CD4-positive, alpha-beta T cell treated with Interferon alpha-2 for 1 hour (primary cell): ENCODE data around the gene CBX1.
A peak's percentile ranks its signal among the peaks of the same experiment; 100 is the strongest.
"Not testable (repeated sequence)": the region's sequence is repeated elsewhere in the genome, so short reads cannot be mapped to it uniquely, and the experiment has no call there.

Experiments
- DNase-seq, 2 donors: peaks; one replicate each; pipeline ENCODE4 v3.0.0-alpha.2; 2020 to 2022

The CBX1 gene

DNA sequence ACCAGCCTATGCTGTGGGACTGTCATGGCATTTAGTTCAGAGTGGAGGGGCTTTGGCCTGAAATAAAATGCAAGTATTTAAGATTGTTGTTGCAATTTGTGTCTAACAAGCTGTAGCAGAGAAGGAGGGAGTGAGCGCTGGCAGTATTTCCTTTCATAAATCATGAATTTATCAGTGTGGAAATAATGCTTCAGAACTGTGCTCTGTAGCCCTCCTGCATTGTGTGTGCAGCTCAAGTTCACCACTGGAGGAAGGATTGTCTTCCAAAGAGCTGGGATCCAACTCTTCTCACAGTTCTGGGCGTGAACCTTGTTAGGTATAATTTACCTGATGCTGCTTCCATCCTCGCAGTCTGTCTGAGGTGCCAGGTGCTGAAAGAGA is 21.4 kb upstream of the CBX1 start:
- DNase-seq, result no peak

- no peak for DNase-seq
Measured at GRCh38 chr17:48121923-48122664, 20.8 kb upstream of the CBX1 start.

DNA sequence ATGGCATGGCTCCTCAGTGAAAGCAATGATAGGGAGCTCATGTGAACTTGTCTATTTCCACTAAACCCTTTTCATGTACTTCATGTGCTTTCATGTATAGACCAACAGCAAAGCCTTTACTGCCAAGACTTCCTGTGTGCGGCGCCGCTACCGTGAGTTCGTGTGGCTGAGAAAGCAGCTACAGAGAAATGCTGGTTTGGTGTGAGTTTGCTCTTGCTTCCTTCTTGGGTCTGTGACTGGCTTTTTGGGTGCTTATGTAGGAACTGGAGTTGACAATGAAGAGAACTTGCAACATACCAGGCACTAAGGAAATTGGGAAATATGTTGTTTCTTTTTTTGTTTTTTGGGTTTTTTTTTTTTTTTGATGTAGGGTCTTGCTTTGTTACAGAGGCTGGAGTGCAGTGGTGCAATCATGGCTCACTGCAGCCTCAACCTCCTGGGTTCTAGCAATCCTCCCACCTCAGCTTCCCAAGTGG is 12.0 kb upstream of the CBX1 start:
- DNase-seq, result peak; percentile 55 to 67

GRCh38 chr17:48111937-48112241 is 10.6 kb upstream of the CBX1 start:
- no peak for DNase-seq

GRCh38 chr17:48110761-48111160 is 9.5 kb upstream of the CBX1 start:
- no peak for DNase-seq

DNA sequence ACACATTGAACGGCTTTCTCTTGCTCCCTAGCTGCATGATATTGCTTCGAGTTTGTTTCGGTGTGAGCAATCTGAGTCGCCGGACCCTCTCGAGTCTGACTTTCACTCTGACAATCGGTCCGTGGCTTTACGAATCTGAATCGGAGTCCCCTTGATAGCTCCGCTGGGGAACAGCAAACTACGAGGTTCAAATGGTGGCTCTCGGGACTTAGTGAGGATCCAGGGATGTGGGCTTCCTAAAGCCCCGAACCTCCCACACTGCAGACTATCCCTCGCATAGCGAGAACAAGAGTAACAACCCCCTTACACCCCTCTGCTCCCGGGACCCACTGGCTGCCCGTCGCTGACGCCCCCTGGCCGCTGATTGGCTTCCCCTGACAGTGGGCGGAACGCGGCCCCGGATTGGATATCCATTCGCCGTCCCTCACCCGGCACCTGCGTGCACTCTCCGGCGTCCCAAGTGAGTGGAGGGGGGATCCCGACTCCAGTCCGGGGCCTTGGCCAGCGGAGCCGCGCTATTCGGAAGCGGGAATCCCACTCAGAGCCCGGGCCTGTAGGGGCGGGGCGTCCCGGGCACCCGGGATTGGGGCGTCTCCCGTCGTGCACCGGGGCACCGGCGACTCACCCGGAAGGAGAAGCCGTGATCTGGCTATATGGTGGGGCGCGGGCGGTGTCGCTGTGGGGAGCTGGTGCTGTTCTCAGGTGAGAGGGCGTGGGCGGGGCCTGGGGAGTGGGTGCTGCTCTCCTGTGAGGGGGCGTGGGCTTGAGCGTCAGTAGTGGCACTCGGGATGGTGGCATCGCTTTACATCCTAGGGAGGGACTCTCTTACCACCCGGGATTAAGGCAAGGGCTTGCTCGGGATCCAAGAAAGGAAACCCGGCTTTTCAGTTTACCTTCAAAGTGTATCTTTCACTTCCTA is 6.1 kb upstream of the CBX1 start, which contains the start of gene SNX11:
Gene SNX11 (plus strand): TSS at position 630 of the 919 bp plus-strand sequence. CDS start 4,278 bp downstream, outside the sequence.
- DNase-seq, result peak; percentile 92 to 94

DNA sequence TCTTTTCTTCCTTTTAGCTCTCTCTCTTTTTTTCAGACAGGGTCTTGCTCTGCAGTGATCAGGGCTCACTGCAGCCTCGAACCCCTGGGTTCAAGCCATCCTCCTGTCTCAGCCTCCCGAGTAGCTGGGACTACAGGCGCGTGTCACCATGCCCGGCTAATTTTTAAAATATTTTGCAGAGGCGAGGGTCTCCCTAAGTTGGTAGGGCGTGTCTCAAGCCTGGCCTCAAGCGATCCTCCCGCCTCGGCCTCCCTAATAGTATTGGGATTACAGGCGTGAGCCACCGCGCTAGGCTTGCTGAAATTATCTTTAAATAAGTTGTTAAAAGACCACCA is 5.5 kb upstream of the CBX1 start:
- no peak for DNase-seq

GRCh38 chr17:48104440-48104839 is 3.2 kb upstream of the CBX1 start:
- no peak for DNase-seq

- DNase-seq, result peak; percentile 62 to 68
Measured at GRCh38 chr17:48102798-48103715, 1.8 kb upstream of the CBX1 start.

DNA sequence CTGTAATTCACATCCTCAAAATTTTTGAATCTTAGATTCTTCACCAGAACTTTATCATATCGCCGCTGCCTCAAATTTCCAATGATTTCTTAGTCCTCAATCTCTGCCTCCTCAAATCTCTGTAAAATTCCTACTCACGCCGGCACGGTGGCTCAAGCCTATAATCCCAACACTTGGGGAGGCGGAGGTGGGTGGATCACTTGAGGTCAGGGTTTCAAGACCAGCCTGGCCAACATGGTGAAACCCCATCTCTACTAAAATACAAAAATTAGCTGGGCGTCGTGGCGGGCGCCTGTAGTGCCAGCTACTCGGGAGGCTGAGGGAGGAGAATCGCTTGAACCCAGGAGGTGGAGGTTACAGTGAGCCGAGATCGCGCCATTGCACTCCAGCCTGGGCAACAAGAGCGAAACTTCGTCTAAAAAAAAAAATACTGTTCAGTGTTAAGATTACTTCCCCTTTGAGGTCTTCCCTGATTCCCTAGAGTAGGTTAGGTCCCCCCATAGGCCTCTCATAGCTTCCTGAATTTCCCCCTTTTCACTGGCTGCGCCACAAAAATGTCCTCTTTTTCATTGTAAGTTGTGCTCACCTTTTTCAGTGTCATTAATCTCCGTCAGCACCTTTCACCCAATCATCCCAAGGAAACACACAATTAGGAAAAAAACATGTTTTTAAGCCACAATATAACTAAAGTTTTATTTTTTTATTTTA is 919 bp upstream of the CBX1 start:
- DNase-seq, result no peak

GRCh38 chr17:48100591-48101011 is 677 bp downstream of the CBX1 start:
- no peak for DNase-seq

- no peak for DNase-seq
Measured at GRCh38 chr17:48100160-48100559, 1.1 kb downstream of the CBX1 start.

- DNase-seq, result no peak
Measured at GRCh38 chr17:48095611-48096010, 5.7 kb downstream of the CBX1 start.

DNA sequence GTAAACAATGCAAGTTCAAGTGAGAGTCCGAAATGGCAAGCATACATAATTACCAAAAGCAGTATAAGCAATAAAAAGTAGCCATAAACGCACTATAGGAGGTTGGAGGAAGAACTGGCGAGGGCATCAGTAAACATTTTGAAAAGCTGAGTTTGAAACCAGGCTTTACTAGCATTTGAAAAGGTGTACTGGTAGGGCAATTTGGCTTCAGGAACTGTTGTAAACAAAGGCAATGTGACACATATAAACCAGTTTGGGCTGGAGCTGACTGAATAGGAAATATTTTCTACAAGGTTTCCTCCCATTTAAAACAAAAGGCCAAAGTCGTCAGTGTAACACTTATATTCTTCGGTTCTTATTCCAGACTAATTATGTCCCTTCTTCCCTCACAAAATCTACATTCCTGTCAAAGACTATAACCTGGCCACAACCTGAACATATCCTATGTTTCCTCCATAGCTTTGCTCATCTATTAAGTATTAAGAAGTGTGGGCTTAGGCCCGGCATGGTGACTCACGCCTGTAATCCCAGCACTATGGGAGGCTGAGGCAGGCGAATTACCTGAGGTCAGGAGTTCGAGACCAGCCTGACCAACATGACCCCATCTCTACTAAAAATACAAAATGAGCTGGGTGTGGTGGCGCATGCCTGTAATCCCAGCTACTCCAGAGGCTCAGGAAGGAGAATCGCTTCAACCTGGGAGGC is 7.8 kb downstream of the CBX1 start:
- DNase-seq, result no peak

DNA sequence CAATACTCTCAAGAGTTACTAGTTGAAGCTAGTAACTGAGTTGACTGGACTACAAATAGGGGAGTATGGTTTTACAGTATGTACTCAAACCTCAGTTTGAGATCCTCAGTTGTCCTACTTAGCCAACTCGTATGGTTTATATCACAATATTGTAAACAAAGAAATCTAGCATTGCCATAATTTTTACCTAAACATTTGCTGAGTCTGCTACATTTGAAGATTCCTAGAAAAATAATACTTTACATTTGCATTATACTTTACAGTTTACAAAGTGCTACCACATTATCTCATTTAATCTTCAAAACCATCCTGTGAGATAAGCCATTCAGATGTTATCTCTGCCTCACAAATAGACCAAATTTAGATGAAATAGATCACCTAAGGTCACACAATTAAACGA is 16.3 kb downstream of the CBX1 start:
- no peak for DNase-seq

DNA sequence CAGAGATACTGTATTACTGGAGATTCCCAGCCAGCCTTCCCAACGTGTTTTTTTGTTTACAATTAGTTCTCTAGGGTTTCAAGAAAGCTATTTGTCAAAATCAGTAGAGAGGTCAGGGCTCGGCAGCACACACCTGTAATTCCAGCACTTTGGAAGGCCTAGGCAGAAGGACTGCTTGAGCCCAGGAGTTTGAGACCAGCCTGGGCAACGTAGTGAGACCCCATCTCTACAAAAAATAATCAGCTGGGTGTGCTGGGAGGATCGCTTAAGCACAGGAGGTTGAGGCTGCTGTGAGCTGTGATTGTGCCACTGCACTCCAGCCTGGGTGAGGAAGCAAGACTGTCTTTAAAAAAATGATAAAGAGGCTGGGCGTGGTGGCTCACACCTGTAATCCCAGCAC is 19.4 kb downstream of the CBX1 start:
- DNase-seq, result no peak

DNA sequence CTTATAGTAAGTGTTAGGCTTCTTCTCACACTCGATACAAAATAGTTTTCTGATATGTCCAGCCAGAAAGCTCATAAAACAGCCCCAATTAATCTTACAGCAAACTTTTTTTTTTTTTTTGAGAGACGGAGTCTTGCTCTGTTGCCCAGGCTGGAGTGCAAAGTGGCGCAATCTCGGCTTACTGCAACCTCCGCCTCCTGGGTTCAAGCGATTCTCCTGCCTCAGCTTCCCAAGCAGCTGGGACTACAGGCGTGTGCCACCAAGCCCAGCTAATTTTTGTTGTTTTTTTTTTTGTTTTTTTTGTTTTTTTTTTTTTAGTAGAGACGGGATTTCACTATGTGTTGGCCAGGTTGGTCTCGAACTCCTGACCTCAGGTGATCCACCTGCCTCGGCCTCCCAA is 24.1 kb downstream of the CBX1 start:
- DNase-seq, result not testable (repeated sequence)

- DNase-seq, result peak; percentile 70 to 82
Measured at GRCh38 chr17:48074322-48075081, 26.8 kb downstream of the CBX1 start.

DNA sequence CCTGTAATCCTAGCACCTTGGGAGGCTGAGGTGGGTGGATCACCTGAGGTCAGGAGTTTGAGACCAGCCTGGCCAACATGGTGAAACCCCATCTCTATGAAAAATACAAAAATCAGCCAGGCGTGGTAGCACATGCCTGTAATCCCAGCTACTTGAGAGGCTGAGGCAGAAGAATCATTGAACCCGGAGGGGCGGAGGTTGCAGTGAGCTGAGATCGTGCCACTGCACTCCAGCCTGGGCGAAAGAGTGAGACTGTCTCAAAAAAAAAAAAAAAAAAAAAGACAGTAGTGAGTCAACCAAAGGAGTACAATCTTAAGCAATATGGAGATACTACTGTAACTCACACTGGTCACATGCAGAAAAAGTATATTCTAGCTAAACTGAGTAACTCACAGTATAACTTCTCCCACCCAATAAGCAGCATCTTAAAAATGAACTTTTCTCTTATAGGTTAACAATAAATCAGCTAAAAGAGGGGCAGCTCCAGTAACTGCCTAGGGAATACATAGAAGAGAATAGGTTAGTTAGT is 27.6 kb downstream of the CBX1 start:
- not testable (repeated sequence) for DNase-seq

GRCh38 chr17:48072811-48073210 is 28.5 kb downstream of the CBX1 start:
- not testable (repeated sequence) for DNase-seq

DNA sequence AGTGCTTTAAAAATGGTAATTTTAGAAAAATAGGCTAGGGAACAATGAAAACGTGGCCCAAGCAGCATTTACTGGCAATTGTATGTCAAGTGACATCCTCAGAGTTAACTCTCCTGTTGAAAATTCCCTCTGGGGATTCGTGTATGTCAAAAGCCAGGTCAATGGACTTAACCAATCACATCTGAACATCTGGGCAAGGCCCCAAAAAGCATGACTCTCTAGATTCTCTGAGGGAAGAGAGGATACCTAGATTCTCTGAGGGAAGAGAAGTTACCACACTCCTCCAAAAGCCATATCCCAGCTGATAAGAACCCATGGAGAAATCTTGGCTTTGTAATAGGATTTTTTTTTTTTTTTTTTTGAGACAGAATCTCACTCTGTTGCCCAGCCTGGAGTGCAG is 29.6 kb downstream of the CBX1 start:
- DNase-seq, result no peak
